ENCODE results near the gene NOS1AP.
A peak's percentile ranks its signal among the peaks of the same experiment; 100 is the strongest.

Gene NOS1AP

GRCh38 chr1:162391790-162392563, 322.5 kb downstream of the NOS1AP start:
- in situ Hi-C loops (cut with HindIII; ENCODE audit: low pct_unique_long_range_greater_than_20kb, low sequenced_read_pairs) = no loop called here
- TF ChIP-seq JUND (IDR thresholded peaks at IDR 0.05; ENCODE audit: low read depth) = no peak
- DNase-seq (ENCODE audit: low read depth in 1 of 2, low spot score in 1 of 2) = peak; percentile 46 to 68

GRCh38 chr1:162396201-162396906, 326.9 kb downstream of the NOS1AP start:
- DNase-seq (ENCODE audit: low read depth in 1 of 2, low spot score in 1 of 2) = no peak
- no peak for TF ChIP-seq JUND (IDR thresholded peaks at IDR 0.05; ENCODE audit: low read depth)
- in situ Hi-C loops (cut with HindIII; ENCODE audit: low pct_unique_long_range_greater_than_20kb, low sequenced_read_pairs) = no loop called here

GRCh38 chr1:162397039-162397448, 327.6 kb downstream of the NOS1AP start:
- in situ Hi-C loops (cut with HindIII; ENCODE audit: low pct_unique_long_range_greater_than_20kb, low sequenced_read_pairs) = no loop called here
- DNase-seq (ENCODE audit: low read depth in 1 of 2, low spot score in 1 of 2) = no peak
- TF ChIP-seq JUND (IDR thresholded peaks at IDR 0.05; ENCODE audit: low read depth) = no peak

GRCh38 chr1:162397943-162398560, 328.6 kb downstream of the NOS1AP start:
- no peak for DNase-seq (ENCODE audit: low read depth in 1 of 2, low spot score in 1 of 2)
- no peak for TF ChIP-seq JUND (IDR thresholded peaks at IDR 0.05; ENCODE audit: low read depth)

GRCh38 chr1:162398999-162399580, 329.6 kb downstream of the NOS1AP start:
- TF ChIP-seq JUND (IDR thresholded peaks at IDR 0.05; ENCODE audit: low read depth) = no peak
- DNase-seq (ENCODE audit: low read depth in 1 of 2, low spot score in 1 of 2) = no peak
- in situ Hi-C loops (cut with HindIII; ENCODE audit: low pct_unique_long_range_greater_than_20kb, low sequenced_read_pairs) = no loop called here

More at GRCh38 chr1:162397943-162398560, 328.6 kb downstream of the NOS1AP start:
- in situ Hi-C loops (cut with HindIII; ENCODE audit: low pct_unique_long_range_greater_than_20kb, low sequenced_read_pairs) = no loop called here

GRCh38 chr1:162400790-162401355, 331.4 kb downstream of the NOS1AP start:
- in situ Hi-C loops (cut with HindIII; ENCODE audit: low pct_unique_long_range_greater_than_20kb, low sequenced_read_pairs) = no loop called here
- TF ChIP-seq JUND (IDR thresholded peaks at IDR 0.05; ENCODE audit: low read depth) = no peak
- no peak for DNase-seq (ENCODE audit: low read depth in 1 of 2, low spot score in 1 of 2)

GRCh38 chr1:162404550-162405160, 335.2 kb downstream of the NOS1AP start:
- TF ChIP-seq JUND (IDR thresholded peaks at IDR 0.05; ENCODE audit: low read depth) = no peak
- in situ Hi-C loops (cut with HindIII; ENCODE audit: low pct_unique_long_range_greater_than_20kb, low sequenced_read_pairs) = no loop called here
- DNase-seq (ENCODE audit: low read depth in 1 of 2, low spot score in 1 of 2) = no peak

- no peak for DNase-seq (ENCODE audit: low read depth in 1 of 2, low spot score in 1 of 2)
- in situ Hi-C loops (cut with HindIII; ENCODE audit: low pct_unique_long_range_greater_than_20kb, low sequenced_read_pairs) = no loop called here
- no peak for TF ChIP-seq JUND (IDR thresholded peaks at IDR 0.05; ENCODE audit: low read depth)
These were observed 336.3 kb downstream of the NOS1AP start for GRCh38 chr1:162405800-162406199.

- in situ Hi-C loops (cut with HindIII; ENCODE audit: low pct_unique_long_range_greater_than_20kb, low sequenced_read_pairs) = no loop called here
- no peak for DNase-seq (ENCODE audit: low read depth in 1 of 2, low spot score in 1 of 2)
- no peak for TF ChIP-seq JUND (IDR thresholded peaks at IDR 0.05; ENCODE audit: low read depth)
These were observed 337.3 kb downstream of the NOS1AP start for GRCh38 chr1:162406811-162407210.

- DNase-seq (ENCODE audit: low read depth in 1 of 2, low spot score in 1 of 2) = no peak
- in situ Hi-C loops (cut with HindIII; ENCODE audit: low pct_unique_long_range_greater_than_20kb, low sequenced_read_pairs) = no loop called here
- TF ChIP-seq JUND (IDR thresholded peaks at IDR 0.05; ENCODE audit: low read depth) = no peak
These were observed 338.0 kb downstream of the NOS1AP start for GRCh38 chr1:162407539-162407938.

GRCh38 chr1:162412002-162412401, 342.5 kb downstream of the NOS1AP start, which contains the start of gene SH2D1B:
TSS of gene SH2D1B (minus strand) at chr1:162412136. CDS start at chr1:162412016, 120 bp downstream.
- in situ Hi-C loops (cut with HindIII; ENCODE audit: low pct_unique_long_range_greater_than_20kb, low sequenced_read_pairs) = no loop called here
- no peak for TF ChIP-seq JUND (IDR thresholded peaks at IDR 0.05; ENCODE audit: low read depth)
- DNase-seq (ENCODE audit: low read depth in 1 of 2, low spot score in 1 of 2) = no peak

- DNase-seq (ENCODE audit: low read depth in 1 of 2, low spot score in 1 of 2) = no peak
- TF ChIP-seq JUND (IDR thresholded peaks at IDR 0.05; ENCODE audit: low read depth) = no peak
- in situ Hi-C loops (cut with HindIII; ENCODE audit: low pct_unique_long_range_greater_than_20kb, low sequenced_read_pairs) = no loop called here
These were observed 346.7 kb downstream of the NOS1AP start for GRCh38 chr1:162416215-162416614.

Data from T47D (cell line).